Measurements from ENCODE around the gene PLEKHG1.

PLEKHG1 gene

DNA sequence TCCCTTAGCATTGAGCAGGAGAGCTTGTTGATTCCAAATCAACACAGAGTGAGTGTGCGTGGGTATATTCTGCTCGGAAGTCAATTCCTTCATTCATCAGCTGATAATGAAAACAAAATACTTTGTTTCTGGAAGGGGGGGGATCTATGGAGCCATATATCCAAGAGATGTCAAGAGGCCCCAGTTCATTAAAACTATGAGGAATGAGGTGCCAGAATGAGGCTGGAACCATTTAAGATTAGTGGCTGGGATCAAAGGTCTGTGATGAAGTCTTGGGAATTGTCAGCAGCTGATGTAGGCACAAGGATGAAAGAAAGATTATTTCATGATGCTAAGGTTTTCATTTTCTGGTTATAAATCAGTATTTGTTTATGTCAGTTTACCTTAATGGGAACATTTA is 30.5 kb upstream of the PLEKHG1 start:
- no peaks in the 10 kb centered on the region for H3K9me3 ChIP-seq (ENCODE audit: low read length)
- H3F3A ChIP-seq (ENCODE audit: insufficient read depth, low read length): no peaks in the 10 kb centered on the region
- no peak overlapping the region for H3K4me2 ChIP-seq (ENCODE audit: low read length)
- no peak overlapping the region for H3K4me3 ChIP-seq (ENCODE audit: low read depth, low read length, poor library complexity, severe bottlenecking)
- H3K9me2 ChIP-seq (ENCODE audit: low read depth, low read length): no peaks in the 10 kb centered on the region
- H2AFZ ChIP-seq (ENCODE audit: low read length): no peak overlapping the region
- H3K27ac ChIP-seq (ENCODE audit: low read depth, low read length, poor library complexity, severe bottlenecking): no peak overlapping the region
- H3K9ac ChIP-seq (ENCODE audit: low read length): no peak overlapping the region
- no peaks in the 10 kb centered on the region for H3K79me2 ChIP-seq (ENCODE audit: insufficient read depth, low read length)
- no peaks in the 10 kb centered on the region for H4K20me1 ChIP-seq (ENCODE audit: insufficient read depth, low read length)
- H3K27me3 ChIP-seq (ENCODE audit: insufficient read depth, low read length): no peaks in the 10 kb centered on the region
- H3K4me1 ChIP-seq (ENCODE audit: insufficient read depth, low read length, severe bottlenecking): peaks cover 19% of the 10 kb centered on the region
- TF ChIP-seq, protein P1, sequence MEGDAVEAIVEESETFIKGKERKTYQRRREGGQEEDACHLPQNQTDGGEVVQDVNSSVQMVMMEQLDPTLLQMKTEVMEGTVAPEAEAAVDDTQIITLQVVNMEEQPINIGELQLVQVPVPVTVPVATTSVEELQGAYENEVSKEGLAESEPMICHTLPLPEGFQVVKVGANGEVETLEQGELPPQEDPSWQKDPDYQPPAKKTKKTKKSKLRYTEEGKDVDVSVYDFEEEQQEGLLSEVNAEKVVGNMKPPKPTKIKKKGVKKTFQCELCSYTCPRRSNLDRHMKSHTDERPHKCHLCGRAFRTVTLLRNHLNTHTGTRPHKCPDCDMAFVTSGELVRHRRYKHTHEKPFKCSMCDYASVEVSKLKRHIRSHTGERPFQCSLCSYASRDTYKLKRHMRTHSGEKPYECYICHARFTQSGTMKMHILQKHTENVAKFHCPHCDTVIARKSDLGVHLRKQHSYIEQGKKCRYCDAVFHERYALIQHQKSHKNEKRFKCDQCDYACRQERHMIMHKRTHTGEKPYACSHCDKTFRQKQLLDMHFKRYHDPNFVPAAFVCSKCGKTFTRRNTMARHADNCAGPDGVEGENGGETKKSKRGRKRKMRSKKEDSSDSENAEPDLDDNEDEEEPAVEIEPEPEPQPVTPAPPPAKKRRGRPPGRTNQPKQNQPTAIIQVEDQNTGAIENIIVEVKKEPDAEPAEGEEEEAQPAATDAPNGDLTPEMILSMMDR (IDR thresholded peaks at IDR 0.05; ENCODE audit: low read length): no peak
- TF ChIP-seq EZH2 (IDR thresholded peaks at IDR 0.05; ENCODE audit: borderline replicate concordance, low read length): no peak
- H3K36me3 ChIP-seq (ENCODE audit: insufficient read depth, low read length): no peaks in the 10 kb centered on the region

DNA sequence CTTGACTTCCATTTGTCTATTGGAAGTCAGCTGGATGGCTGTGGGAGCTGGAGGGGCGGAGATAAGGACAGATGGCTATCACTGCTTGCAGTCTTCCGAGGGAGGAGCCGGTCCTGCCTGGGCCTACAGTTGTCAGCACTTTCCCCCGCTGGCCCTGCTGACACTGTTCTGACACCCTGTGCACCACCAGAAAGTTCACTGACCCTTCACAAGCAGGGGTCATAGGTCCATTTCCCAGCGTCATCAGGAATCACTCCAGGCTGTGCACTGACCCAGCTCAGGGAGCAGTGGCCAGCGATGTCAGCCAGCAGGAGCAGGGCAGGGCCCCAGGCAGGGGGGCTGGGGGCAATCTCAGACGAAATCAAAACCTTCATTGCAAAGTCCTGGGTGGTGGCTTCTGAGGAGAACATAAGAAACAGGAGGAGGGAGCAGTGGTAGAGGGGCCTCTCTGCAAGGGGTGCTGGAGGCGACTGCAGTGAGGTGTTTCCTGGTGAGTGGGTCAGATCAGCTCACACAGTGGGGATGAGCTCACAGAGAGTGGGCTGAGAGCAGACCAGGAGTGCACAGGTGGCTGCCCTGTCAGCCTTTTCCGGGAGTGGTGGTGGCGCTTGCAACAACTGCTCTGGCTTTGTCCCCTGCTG is 26.5 kb upstream of the PLEKHG1 start:
- Histone ChIP-seq H3K4me2 (ENCODE audit: low read length) (no peak overlapping the region), H3K27ac (ENCODE audit: low read depth, low read length, poor library complexity, severe bottlenecking) (no peak overlapping the region), H3K79me2 (ENCODE audit: insufficient read depth, low read length) (no peaks in the 10 kb centered on the region), H3K9ac (ENCODE audit: low read length) (no peak overlapping the region), H4K20me1 (ENCODE audit: insufficient read depth, low read length) (no peaks in the 10 kb centered on the region), H3K9me2 (ENCODE audit: low read depth, low read length) (no peaks in the 10 kb centered on the region), H2AFZ (ENCODE audit: low read length) (no peak overlapping the region), H3K4me1 (ENCODE audit: insufficient read depth, low read length, severe bottlenecking) (peaks cover 22% of the 10 kb centered on the region), H3K27me3 (ENCODE audit: insufficient read depth, low read length) (no peaks in the 10 kb centered on the region), H3F3A (ENCODE audit: insufficient read depth, low read length) (no peaks in the 10 kb centered on the region), H3K4me3 (ENCODE audit: low read depth, low read length, poor library complexity, severe bottlenecking) (no peak overlapping the region), H3K9me3 (ENCODE audit: low read length) (no peaks in the 10 kb centered on the region), H3K36me3 (ENCODE audit: insufficient read depth, low read length) (no peaks in the 10 kb centered on the region)
- TF ChIP-seq, protein P1 (IDR thresholded peaks at IDR 0.05; ENCODE audit: low read length): no peak
- no peak for TF ChIP-seq EZH2 (IDR thresholded peaks at IDR 0.05; ENCODE audit: borderline replicate concordance, low read length)

DNA sequence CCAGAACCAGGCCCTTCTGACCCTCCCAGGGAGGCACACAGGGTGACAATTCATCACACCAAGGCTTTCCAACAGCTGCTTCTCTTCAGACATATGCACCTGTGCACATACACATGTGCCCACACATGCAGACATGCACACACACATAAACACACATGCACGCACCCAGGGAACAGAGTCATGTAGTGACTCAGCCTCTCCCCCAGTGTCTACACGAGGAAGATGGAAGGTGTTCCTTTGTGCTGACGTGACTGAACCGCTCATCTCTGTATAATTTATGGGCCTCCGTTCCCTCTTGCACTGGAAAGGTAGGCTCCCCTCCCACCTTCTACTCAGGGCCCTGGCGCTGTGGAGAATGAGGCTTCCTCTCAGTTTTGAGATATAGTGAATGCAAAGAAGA is 23.8 kb upstream of the PLEKHG1 start:
- H3F3A ChIP-seq (ENCODE audit: insufficient read depth, low read length): 0 out of 2 replicates have a peak, but pooled peaks cover 1% of the 10 kb centered on the region

More for the DNA sequence above, 23.8 kb upstream of the PLEKHG1 start:
- H3K9me2 ChIP-seq (ENCODE audit: low read depth, low read length): no peaks in the 10 kb centered on the region
- no peaks in the 10 kb centered on the region for H3K36me3 ChIP-seq (ENCODE audit: insufficient read depth, low read length)
- no peaks in the 10 kb centered on the region for H3K79me2 ChIP-seq (ENCODE audit: insufficient read depth, low read length)
- H3K9ac ChIP-seq (ENCODE audit: low read length): no peak overlapping the region
- no peak overlapping the region for H3K4me2 ChIP-seq (ENCODE audit: low read length)
- no peak for TF ChIP-seq EZH2 (IDR thresholded peaks at IDR 0.05; ENCODE audit: borderline replicate concordance, low read length)
- TF ChIP-seq, protein P1 (IDR thresholded peaks at IDR 0.05; ENCODE audit: low read length): no peak
- H3K4me1 ChIP-seq (ENCODE audit: insufficient read depth, low read length, severe bottlenecking): peaks cover 22% of the 10 kb centered on the region
- H4K20me1 ChIP-seq (ENCODE audit: insufficient read depth, low read length): no peaks in the 10 kb centered on the region
- H3K27ac ChIP-seq (ENCODE audit: low read depth, low read length, poor library complexity, severe bottlenecking): no peak overlapping the region
- H2AFZ ChIP-seq (ENCODE audit: low read length): no peak overlapping the region
- no peak overlapping the region for H3K4me3 ChIP-seq (ENCODE audit: low read depth, low read length, poor library complexity, severe bottlenecking)
- H3K9me3 ChIP-seq (ENCODE audit: low read length): no peaks in the 10 kb centered on the region
- no peaks in the 10 kb centered on the region for H3K27me3 ChIP-seq (ENCODE audit: insufficient read depth, low read length)
